Gastrocnemius medialis (tissue), 4 donors: ENCODE data around the gene RNU11.

Experiments used
- CTCF ChIP-seq, 5 experiments: fragments of 450-650 bp in 3 of 5; fragments of 200-600 bp in 2 of 5; sonication (generic) in 2 of 5; IDR thresholded peaks in 4 of 5; conservative IDR thresholded peaks in 1 of 5; 1 replicate in 4 of 5; 2 replicates in 1 of 5; pipeline ENCODE4 v1.5.1; 2016 to 2019; ENCODE audit warnings: antibody characterized with exemption in 5 of 5, mild to moderate bottlenecking in 3 of 5, moderate library complexity in 3 of 5
- POLR2A ChIP-seq, 2 donors: fragments of 450-650 bp; IDR thresholded peaks; one replicate each; pipeline ENCODE4 v1.6.1; 2017; ENCODE audit warnings: antibody characterized with exemption in 2 of 2, mild to moderate bottlenecking in 2 of 2, moderate library complexity in 2 of 2

GRCh38 chr1:28631713-28632112 lies 16.7 kb upstream of the RNU11 start:
- TF ChIP-seq CTCF (IDR thresholded peaks at IDR 0.05 in 4 of 5, conservative IDR thresholded peaks at IDR 0.05 in 1 of 5) (no peak), POLR2A (IDR thresholded peaks at IDR 0.05) (no peak)
